GM12878 (cell line): ENCODE data around the gene TMEM272.

ENCODE experiments used
- ASH2L ChIP-seq: fragments of 300-600, 200-600 bp; sonication (generic); IDR thresholded peaks from 2 replicates; pipeline ENCODE4 v1.6.1; 2017; ENCODE audit warnings: low read depth, mild to moderate bottlenecking, borderline replicate concordance
- ATF3 ChIP-seq: IDR thresholded peaks from 2 replicates; pipeline ENCODE4 v1.6.1; 2011; ENCODE audit warnings: low read depth, mild to moderate bottlenecking, low read length, moderate library complexity, borderline replicate concordance; ENCODE audit errors: extremely low read depth
- GABPA ChIP-seq: IDR thresholded peaks from 2 replicates; pipeline ENCODE4 v1.6.1; 2014; ENCODE audit warnings: antibody characterized with exemption, low read depth, mild to moderate bottlenecking, inconsistent platforms
- POLR2A ChIP-seq: IDR thresholded peaks from 2 replicates; pipeline ENCODE4 v1.6.1; 2011; ENCODE audit warnings: low read depth, mild to moderate bottlenecking, low read length
- SPI1 ChIP-seq: IDR thresholded peaks from 2 replicates; pipeline ENCODE4 v1.6.1; 2011; ENCODE audit warnings: low read depth, mild to moderate bottlenecking, low read length, moderate library complexity, borderline replicate concordance; ENCODE audit not compliant: insufficient read depth
- TF ChIP-seq, protein P1 (sequence below): IDR thresholded peaks from 2 replicates; pipeline ENCODE4 v1.6.1; 2012; ENCODE audit warnings: low read length, inconsistent platforms

GRCh38 chr13:51768378-51768921, 76.5 kb downstream of the TMEM272 start:
- no peak for TF ChIP-seq ATF3
- TF ChIP-seq GABPA: no peak
- peak; percentile 12; the same call in 1 of the 2 replicates for TF ChIP-seq POLR2A
- TF ChIP-seq, protein P1, sequence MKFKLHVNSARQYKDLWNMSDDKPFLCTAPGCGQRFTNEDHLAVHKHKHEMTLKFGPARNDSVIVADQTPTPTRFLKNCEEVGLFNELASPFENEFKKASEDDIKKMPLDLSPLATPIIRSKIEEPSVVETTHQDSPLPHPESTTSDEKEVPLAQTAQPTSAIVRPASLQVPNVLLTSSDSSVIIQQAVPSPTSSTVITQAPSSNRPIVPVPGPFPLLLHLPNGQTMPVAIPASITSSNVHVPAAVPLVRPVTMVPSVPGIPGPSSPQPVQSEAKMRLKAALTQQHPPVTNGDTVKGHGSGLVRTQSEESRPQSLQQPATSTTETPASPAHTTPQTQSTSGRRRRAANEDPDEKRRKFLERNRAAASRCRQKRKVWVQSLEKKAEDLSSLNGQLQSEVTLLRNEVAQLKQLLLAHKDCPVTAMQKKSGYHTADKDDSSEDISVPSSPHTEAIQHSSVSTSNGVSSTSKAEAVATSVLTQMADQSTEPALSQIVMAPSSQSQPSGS: no peak
- no peak for TF ChIP-seq SPI1
- TF ChIP-seq ASH2L: no peak
